GM12865 (cell line): Measurements from ENCODE around the gene EPHB1.

Experiments used
- DNase-seq: peaks from one replicate; pipeline ENCODE4 v3.0.0; 2010; ENCODE audit warnings: low read depth
- H3K4me3 ChIP-seq: 2 replicates; pipeline ENCODE4 v1.5.1; 2011; ENCODE audit warnings: mild to moderate bottlenecking, low read depth, low read length, control low read depth
- CTCF ChIP-seq: IDR thresholded peaks from 2 replicates; pipeline ENCODE4 v1.5.1; 2011; ENCODE audit warnings: low read length, control low read depth, low read depth, inconsistent platforms; ENCODE audit not compliant: insufficient read depth; ENCODE audit errors: missing control alignments

Gene EPHB1

GRCh38 chr3:135125171-135125801 is 330.2 kb downstream of the EPHB1 start:
- no peak for TF ChIP-seq CTCF
- DNase-seq, result peak; percentile 27
- H3K4me3 ChIP-seq, result no peak overlapping the region

DNA sequence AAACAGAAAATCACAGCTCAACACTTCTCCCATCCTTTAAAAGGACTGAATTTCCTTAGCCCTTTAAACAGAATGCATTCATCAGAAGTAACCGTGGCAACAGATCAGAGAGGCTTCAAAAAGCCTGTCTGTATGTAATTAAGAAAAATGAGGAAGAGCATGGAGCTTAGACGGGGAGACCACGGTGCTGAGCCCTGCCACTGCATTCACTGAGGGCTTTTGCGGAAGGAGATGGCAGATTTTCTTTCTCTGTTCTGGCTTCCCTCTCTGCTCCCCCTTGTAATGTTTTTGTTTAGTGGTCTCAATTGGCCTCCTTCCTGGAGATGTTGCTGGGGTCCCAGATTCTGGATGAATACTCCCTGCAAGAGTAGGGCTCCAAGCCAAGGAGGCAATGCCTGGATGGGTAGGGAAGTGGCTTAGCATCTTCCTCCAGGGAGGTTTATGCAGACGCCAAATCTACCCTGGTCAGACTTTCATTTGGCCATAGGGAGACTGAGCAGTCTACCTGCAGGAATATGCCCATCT is 332.9 kb downstream of the EPHB1 start:
- no peak for DNase-seq
- TF ChIP-seq CTCF, result no peak
- no peak overlapping the region for H3K4me3 ChIP-seq

DNA sequence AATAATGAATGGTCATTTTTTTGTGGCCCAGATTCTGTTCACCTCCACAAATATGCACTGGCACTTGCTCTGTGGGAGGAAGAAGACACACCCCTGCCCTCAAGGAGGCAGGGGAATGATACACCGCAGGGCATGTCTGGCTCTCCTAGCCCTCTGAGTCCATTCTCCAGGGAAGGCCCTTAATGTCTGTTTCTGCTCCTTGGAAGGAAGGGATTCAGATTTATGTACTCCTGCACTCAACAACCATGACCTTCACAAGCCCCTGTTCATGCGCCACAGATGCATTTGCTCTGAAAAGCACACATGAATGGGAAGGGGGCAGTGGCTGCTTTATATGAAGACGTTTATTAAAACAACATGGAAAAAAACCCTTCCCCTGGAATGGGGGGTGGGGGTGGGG is 333.8 kb downstream of the EPHB1 start:
- no peak for DNase-seq
- TF ChIP-seq CTCF, result no peak
- H3K4me3 ChIP-seq, result no peak overlapping the region

DNA sequence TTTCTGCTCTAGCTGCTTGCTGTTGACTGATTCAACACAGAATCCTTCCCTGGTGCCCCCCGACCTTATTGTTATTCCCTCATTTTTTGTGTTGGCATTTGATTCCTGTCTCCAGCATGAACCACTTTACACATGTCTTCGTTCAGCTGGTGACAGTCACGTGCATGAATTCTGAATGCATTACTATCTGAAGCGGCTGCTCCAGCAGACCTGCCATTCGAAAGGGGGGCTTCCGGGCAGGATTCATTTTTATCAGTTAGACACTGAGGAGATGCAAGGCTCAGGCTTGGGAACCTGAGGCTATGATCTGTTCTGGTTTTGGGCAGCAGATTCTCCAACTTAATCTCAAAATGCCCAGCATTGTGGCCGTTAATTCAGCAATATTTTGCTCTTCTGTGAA is 336.2 kb downstream of the EPHB1 start:
- no peak overlapping the region for H3K4me3 ChIP-seq
- no peak for TF ChIP-seq CTCF
- no peak for DNase-seq

- no peak for DNase-seq
- no peak for TF ChIP-seq CTCF
- H3K4me3 ChIP-seq, result no peak overlapping the region
Measured at GRCh38 chr3:135133905-135134683, 339.0 kb downstream of the EPHB1 start.

GRCh38 chr3:135134684-135135075 is 339.6 kb downstream of the EPHB1 start:
- no peak overlapping the region for H3K4me3 ChIP-seq
- DNase-seq, result no peak
- TF ChIP-seq CTCF, result no peak
